Measurements from ENCODE around the gene ADARB2. TPM values are rescaled to one million over a fixed set of nuclear protein-coding genes. Genes with fewer than 3 reads are reported as not detected.

ADARB2 gene
- total and polyA plus RNA-seq, 2 donors (not counting 1 experiment from before 2014, with no cell fraction given), result not detected

DNA sequence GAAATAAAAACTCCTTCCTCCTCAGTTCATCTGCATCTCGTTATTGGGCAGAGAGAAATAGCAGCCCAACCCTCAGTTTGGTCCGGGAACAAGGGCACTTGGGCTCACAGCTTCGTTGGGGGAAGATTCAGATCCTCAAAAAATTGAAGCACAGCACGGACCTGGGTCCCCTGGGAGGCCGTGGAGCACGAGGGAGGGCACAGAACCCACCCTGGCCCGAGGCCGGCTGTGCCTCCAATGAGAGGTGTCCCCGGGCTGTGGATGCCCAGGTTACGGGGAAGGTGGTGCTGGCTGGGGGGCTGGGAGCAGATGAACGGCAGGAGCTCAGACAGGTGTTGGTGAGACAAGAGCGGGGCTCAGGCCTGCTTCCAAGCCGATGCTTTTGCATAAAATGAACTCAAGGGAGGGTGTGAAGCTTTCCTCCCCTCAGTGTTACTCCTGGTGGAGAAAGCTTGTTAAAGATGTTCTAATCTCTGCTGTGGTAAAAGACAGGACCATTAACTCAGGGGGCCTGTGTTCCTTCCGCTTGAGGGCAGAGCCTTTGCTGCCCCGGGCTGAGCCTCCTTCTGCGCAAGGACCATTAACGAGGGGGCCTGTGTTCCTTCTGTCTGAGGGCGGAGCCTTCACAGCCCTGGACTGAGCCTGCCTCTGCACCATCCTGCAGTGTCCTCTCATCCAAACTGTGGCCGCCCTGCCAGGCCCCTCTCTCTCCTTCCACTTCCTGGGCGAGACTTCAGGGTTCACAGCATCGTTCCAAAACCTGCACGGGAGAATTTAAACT, 302.2 kb downstream of the ADARB2 start:
- Histone ChIP-seq H3K4me2 (ENCODE audit: extremely low read depth, insufficient read depth, low read length) (no peak overlapping the region), H4K20me1 (ENCODE audit: control insufficient read depth, extremely low read depth, insufficient read depth, low read length) (no peaks in the 10 kb centered on the region), H3K9me3 (ENCODE audit: control insufficient read depth, insufficient read depth, low read depth, low read length) (no peaks in the 10 kb centered on the region), H3K36me3 (ENCODE audit: control insufficient read depth, insufficient read depth, low read length) (no peaks in the 10 kb centered on the region), H2AFZ (ENCODE audit: low read length) (no peak overlapping the region), H3K27ac (ENCODE audit: insufficient read depth, low read length) (no peak overlapping the region), H3K4me3 (replicated peaks in 1 of 4; ENCODE audit: control extremely low read depth in 1 of 4, insufficient read depth in 1 of 4, low read depth in 3 of 4, low read length in 4 of 4) (no peak overlapping the region), H3K27me3 (ENCODE audit: control insufficient read depth, insufficient read depth, low read length) (no peaks in the 10 kb centered on the region), H3K9ac (ENCODE audit: insufficient read depth, low read length) (no peak overlapping the region), H3K4me1 (ENCODE audit: control insufficient read depth, extremely low read depth, insufficient read depth, low read length) (no peaks in the 10 kb centered on the region), H3K79me2 (ENCODE audit: control insufficient read depth, insufficient read depth, low read length) (no peaks in the 10 kb centered on the region)
- TF ChIP-seq EZH2 (IDR thresholded peaks at IDR 0.05; ENCODE audit: low read length, missing control alignments), result no peak
- TF ChIP-seq, protein P1, sequence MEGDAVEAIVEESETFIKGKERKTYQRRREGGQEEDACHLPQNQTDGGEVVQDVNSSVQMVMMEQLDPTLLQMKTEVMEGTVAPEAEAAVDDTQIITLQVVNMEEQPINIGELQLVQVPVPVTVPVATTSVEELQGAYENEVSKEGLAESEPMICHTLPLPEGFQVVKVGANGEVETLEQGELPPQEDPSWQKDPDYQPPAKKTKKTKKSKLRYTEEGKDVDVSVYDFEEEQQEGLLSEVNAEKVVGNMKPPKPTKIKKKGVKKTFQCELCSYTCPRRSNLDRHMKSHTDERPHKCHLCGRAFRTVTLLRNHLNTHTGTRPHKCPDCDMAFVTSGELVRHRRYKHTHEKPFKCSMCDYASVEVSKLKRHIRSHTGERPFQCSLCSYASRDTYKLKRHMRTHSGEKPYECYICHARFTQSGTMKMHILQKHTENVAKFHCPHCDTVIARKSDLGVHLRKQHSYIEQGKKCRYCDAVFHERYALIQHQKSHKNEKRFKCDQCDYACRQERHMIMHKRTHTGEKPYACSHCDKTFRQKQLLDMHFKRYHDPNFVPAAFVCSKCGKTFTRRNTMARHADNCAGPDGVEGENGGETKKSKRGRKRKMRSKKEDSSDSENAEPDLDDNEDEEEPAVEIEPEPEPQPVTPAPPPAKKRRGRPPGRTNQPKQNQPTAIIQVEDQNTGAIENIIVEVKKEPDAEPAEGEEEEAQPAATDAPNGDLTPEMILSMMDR (conservative IDR thresholded peaks at IDR 0.05 in 1 of 2, IDR thresholded peaks at IDR 0.05 in 1 of 2; ENCODE audit: low read depth in 1 of 2, low read length in 2 of 2), result no peak
- DNase-seq (ENCODE audit: low read depth in 2 of 2), result no peak

DNA sequence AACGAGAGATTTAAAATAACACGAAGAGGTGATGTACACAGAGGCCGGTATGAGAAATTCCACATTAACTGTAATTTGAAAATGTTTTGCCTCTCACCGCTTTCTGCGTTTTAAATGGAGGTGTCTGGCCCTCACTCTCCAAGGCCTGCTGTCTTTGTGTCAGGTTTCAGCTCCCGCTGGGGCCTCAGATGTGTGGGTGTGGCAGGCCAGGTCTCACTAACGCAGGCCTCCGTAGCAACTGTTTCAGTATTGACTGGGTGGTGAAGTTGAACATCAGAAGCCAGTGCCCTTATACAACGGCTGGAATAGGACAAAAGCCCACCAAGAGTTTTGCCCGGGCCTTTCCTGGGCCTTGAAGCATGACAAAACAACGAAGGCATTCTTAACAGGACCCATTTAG, 303.1 kb downstream of the ADARB2 start:
- H3K9ac ChIP-seq (ENCODE audit: insufficient read depth, low read length), result no peak overlapping the region
- TF ChIP-seq EZH2 (IDR thresholded peaks at IDR 0.05; ENCODE audit: low read length, missing control alignments), result no peak
- TF ChIP-seq, protein P1 (conservative IDR thresholded peaks at IDR 0.05 in 1 of 2, IDR thresholded peaks at IDR 0.05 in 1 of 2; ENCODE audit: low read depth in 1 of 2, low read length in 2 of 2), result no peak

DNA sequence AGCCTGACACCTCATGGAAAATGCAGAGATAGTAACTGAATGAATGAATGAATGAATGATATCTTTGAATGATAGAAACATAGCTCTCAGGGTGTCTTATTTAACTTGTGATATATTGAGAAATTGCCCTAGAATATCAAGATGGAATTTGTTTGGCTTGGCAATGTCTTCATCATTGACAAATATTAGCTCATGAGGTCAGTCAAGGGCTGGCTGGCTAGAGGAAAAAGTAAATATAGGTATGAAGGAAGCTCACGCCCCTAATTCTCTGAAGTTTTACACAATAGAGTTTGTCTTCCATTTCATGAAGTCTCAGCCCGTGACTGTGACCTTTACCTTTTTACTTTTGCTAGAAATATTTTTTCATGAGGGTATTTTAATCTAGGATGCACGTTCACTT, 305.2 kb downstream of the ADARB2 start:
- H3K27ac ChIP-seq (ENCODE audit: insufficient read depth, low read length), result no peak overlapping the region
- no peaks in the 10 kb centered on the region for H3K9me3 ChIP-seq (ENCODE audit: control insufficient read depth, insufficient read depth, low read depth, low read length)
- TF ChIP-seq, protein P1 (conservative IDR thresholded peaks at IDR 0.05 in 1 of 2, IDR thresholded peaks at IDR 0.05 in 1 of 2; ENCODE audit: low read depth in 1 of 2, low read length in 2 of 2), result no peak
- no peak for TF ChIP-seq EZH2 (IDR thresholded peaks at IDR 0.05; ENCODE audit: low read length, missing control alignments)
- H3K27me3 ChIP-seq (ENCODE audit: control insufficient read depth, insufficient read depth, low read length), result no peaks in the 10 kb centered on the region
- no peaks in the 10 kb centered on the region for H3K79me2 ChIP-seq (ENCODE audit: control insufficient read depth, insufficient read depth, low read length)
- H2AFZ ChIP-seq (ENCODE audit: low read length), result no peak overlapping the region
- no peaks in the 10 kb centered on the region for H3K36me3 ChIP-seq (ENCODE audit: control insufficient read depth, insufficient read depth, low read length)
- H3K4me2 ChIP-seq (ENCODE audit: extremely low read depth, insufficient read depth, low read length), result no peak overlapping the region
- H4K20me1 ChIP-seq (ENCODE audit: control insufficient read depth, extremely low read depth, insufficient read depth, low read length), result no peaks in the 10 kb centered on the region
- H3K9ac ChIP-seq (ENCODE audit: insufficient read depth, low read length), result no peak overlapping the region
- no peak for DNase-seq (ENCODE audit: low read depth in 2 of 2)
- H3K4me1 ChIP-seq (ENCODE audit: control insufficient read depth, extremely low read depth, insufficient read depth, low read length), result no peaks in the 10 kb centered on the region
- H3K4me3 ChIP-seq (replicated peaks in 1 of 4; ENCODE audit: control extremely low read depth in 1 of 4, insufficient read depth in 1 of 4, low read depth in 3 of 4, low read length in 4 of 4), result no peak overlapping the region

More for the DNA sequence above, 303.1 kb downstream of the ADARB2 start:
- Histone ChIP-seq H3K4me1 (ENCODE audit: control insufficient read depth, extremely low read depth, insufficient read depth, low read length) (no peaks in the 10 kb centered on the region), H3K79me2 (ENCODE audit: control insufficient read depth, insufficient read depth, low read length) (no peaks in the 10 kb centered on the region), H3K4me2 (ENCODE audit: extremely low read depth, insufficient read depth, low read length) (no peak overlapping the region), H4K20me1 (ENCODE audit: control insufficient read depth, extremely low read depth, insufficient read depth, low read length) (no peaks in the 10 kb centered on the region), H3K36me3 (ENCODE audit: control insufficient read depth, insufficient read depth, low read length) (no peaks in the 10 kb centered on the region), H2AFZ (ENCODE audit: low read length) (no peak overlapping the region), H3K27me3 (ENCODE audit: control insufficient read depth, insufficient read depth, low read length) (no peaks in the 10 kb centered on the region), H3K27ac (ENCODE audit: insufficient read depth, low read length) (no peak overlapping the region), H3K4me3 (replicated peaks in 1 of 4; ENCODE audit: control extremely low read depth in 1 of 4, insufficient read depth in 1 of 4, low read depth in 3 of 4, low read length in 4 of 4) (no peak overlapping the region), H3K9me3 (ENCODE audit: control insufficient read depth, insufficient read depth, low read depth, low read length) (no peaks in the 10 kb centered on the region)
- no peak for DNase-seq (ENCODE audit: low read depth in 2 of 2)
